ENCODE data around the gene SBNO2. TPM values are rescaled to one million over a fixed set of nuclear protein-coding genes. Genes with fewer than 3 reads are reported as not detected.

SBNO2 gene
- total and polyA plus RNA-seq, 2 of the 4 experiments (the other 2 are of a cell fraction) = 13.4 to 40.5 TPM

DNA sequence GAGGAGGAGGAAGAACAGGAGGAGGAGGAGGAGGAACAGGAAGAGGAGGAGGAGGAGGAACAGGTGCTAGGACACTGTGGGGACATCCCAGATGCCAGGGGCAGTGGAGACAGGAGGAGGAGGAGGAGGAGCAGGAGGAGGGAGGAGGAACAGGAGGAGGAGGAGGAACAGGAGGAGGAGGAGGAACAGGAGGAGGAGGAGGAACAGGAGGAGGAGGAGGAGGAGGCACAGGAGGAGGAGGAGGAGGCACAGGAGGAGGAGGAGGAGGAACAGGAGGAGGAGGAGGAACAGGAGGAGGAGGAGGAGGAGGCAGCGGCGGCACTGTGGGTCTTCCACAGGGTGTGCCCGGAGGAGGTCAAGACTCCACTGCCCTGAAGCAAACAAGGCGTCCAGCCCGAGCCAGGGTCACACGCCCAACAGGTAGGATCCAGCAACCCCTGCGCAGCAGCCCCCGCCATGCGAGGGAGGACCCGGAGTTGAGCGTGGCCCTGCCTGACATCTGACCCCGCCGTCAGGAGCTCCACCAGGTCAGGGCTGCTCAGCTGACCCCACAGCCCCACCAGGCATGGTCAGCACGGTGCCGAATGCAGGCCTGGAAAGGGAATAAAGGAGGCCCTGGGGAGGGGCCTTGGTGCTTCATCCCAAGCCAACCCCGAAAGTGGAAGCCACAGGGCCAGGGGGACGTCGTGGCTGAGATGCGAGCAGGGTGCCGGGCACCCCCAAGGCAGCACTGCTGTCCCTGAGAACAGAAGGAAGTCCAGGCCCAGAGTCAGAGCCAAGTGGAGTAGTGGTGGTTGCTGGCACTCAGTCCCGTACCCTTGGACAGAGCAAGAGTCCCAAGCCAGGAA is 9.2 kb downstream of the SBNO2 start:
- H2BK120ac ChIP-seq (ENCODE audit: low read depth, low read length) = no peak overlapping the region
- no peak overlapping the region for H2AK9ac ChIP-seq (replicated peaks; ENCODE audit: low read depth, low read length, poor library complexity)
- no peak overlapping the region for H4K91ac ChIP-seq (ENCODE audit: insufficient read depth, low read depth, low read length)
- peaks cover 11% of the 10 kb centered on the region for H3K9me1 ChIP-seq (ENCODE audit: insufficient read depth, low read length)
- dilution Hi-C loops (cut with HindIII; ENCODE audit: low sequenced_read_pairs, unreplicated experiment) = no loop called here
- H3K27ac ChIP-seq (ENCODE audit: insufficient read depth, low read length) = no peak overlapping the region
- H3K4me1 ChIP-seq (ENCODE audit: control insufficient read depth, insufficient read depth, low read length) = peaks cover 22% of the 10 kb centered on the region
- no peak overlapping the region for H3K56ac ChIP-seq (ENCODE audit: extremely low read depth, insufficient read depth, low read length)
- H2AK5ac ChIP-seq (ENCODE audit: low read depth, low read length) = no peak overlapping the region
- H3K4ac ChIP-seq (ENCODE audit: low read depth, low read length) = no peak overlapping the region
- H3K18ac ChIP-seq (ENCODE audit: low read depth, low read length) = no peak overlapping the region
- peak overlapping the region; percentile 26; the same call in 1 of the 3 replicates for H2BK15ac ChIP-seq (ENCODE audit: low read depth, low read length)
- TF ChIP-seq, protein P1, sequence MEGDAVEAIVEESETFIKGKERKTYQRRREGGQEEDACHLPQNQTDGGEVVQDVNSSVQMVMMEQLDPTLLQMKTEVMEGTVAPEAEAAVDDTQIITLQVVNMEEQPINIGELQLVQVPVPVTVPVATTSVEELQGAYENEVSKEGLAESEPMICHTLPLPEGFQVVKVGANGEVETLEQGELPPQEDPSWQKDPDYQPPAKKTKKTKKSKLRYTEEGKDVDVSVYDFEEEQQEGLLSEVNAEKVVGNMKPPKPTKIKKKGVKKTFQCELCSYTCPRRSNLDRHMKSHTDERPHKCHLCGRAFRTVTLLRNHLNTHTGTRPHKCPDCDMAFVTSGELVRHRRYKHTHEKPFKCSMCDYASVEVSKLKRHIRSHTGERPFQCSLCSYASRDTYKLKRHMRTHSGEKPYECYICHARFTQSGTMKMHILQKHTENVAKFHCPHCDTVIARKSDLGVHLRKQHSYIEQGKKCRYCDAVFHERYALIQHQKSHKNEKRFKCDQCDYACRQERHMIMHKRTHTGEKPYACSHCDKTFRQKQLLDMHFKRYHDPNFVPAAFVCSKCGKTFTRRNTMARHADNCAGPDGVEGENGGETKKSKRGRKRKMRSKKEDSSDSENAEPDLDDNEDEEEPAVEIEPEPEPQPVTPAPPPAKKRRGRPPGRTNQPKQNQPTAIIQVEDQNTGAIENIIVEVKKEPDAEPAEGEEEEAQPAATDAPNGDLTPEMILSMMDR (conservative IDR thresholded peaks at IDR 0.05; ENCODE audit: low read depth, low read length) = no peak
- TF ChIP-seq CHD1 (IDR thresholded peaks at IDR 0.05; ENCODE audit: low read depth, low read length) (no peak), MAZ (IDR thresholded peaks at IDR 0.05; ENCODE audit: borderline replicate concordance, low read depth, low read length) (no peak), BHLHE40 (IDR thresholded peaks at IDR 0.05; ENCODE audit: low read depth, low read length) (no peak), CEBPB (IDR thresholded peaks at IDR 0.05; ENCODE audit: low read depth, low read length) (no peak), NFE2L2 (IDR thresholded peaks at IDR 0.05; ENCODE audit: low read depth, low read length) (no peak), POLR2A (IDR thresholded peaks at IDR 0.05; ENCODE audit: low read depth, low read length) (no peak), MAFK (IDR thresholded peaks at IDR 0.05; ENCODE audit: low read depth, low read length) (no peak), RFX5 (IDR thresholded peaks at IDR 0.05; ENCODE audit: low read depth, low read length) (no peak), SMC3 (IDR thresholded peaks at IDR 0.05; ENCODE audit: low read depth, low read length) (no peak), FOS (IDR thresholded peaks at IDR 0.05; ENCODE audit: low read depth, low read length) (no peak), RAD21 (IDR thresholded peaks at IDR 0.05; ENCODE audit: low read length) (no peak)
- TF ChIP-seq, protein P2, sequence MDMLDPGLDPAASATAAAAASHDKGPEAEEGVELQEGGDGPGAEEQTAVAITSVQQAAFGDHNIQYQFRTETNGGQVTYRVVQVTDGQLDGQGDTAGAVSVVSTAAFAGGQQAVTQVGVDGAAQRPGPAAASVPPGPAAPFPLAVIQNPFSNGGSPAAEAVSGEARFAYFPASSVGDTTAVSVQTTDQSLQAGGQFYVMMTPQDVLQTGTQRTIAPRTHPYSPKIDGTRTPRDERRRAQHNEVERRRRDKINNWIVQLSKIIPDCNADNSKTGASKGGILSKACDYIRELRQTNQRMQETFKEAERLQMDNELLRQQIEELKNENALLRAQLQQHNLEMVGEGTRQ (IDR thresholded peaks at IDR 0.05; ENCODE audit: low read depth, low read length) = no peak
- ChIA-PET POLR2A (ENCODE audit: unreplicated experiment) (no interaction called here), CTCF (no interaction called here)
- no peak overlapping the region for H4K5ac ChIP-seq (ENCODE audit: low read depth, low read length)
- H3K9ac ChIP-seq (ENCODE audit: low read depth, low read length) = no peak overlapping the region
- peaks cover 25% of the 10 kb centered on the region for H3K36me3 ChIP-seq (ENCODE audit: control insufficient read depth, insufficient read depth, low read length)
- H2AFZ ChIP-seq (replicated peaks; ENCODE audit: low read length, poor library complexity) = no peak overlapping the region
- no peak for DNase-seq
- H4K20me1 ChIP-seq (ENCODE audit: insufficient read depth, low read length) = peaks cover 89% of the 10 kb centered on the region
- intact Hi-C loops (cut with micrococcal nuclease) = no loop called here
- 87% methylated on average over 12 of the region's 21 CpGs; no CpG with 5 or more reads in 1 of the 2 experiments for WGBS, 2 experiments (ENCODE audit: extremely low coverage in 2 of 2, insufficient read length in 1 of 2)
- peaks cover 9 to 65% of the 10 kb centered on the region in 2 experiments for H3K79me1 ChIP-seq (ENCODE audit: low read depth in 1 of 2, low read length in 2 of 2)
- no peak overlapping the region for H4K8ac ChIP-seq (ENCODE audit: low read depth in 2 of 2, low read length in 2 of 2)
- H3K14ac ChIP-seq (replicated peaks; ENCODE audit: low read depth, low read length) = no peak overlapping the region
- no peak overlapping the region for H3K4me3 ChIP-seq (ENCODE audit: insufficient read depth, low read depth, low read length)
- in situ Hi-C loops (cut with MboI; ENCODE audit: low sequenced_read_pairs) = no loop called here
- no peaks in the 10 kb centered on the region for H3K27me3 ChIP-seq (ENCODE audit: control insufficient read depth, insufficient read depth, low read length)
- no peak overlapping the region for H2BK20ac ChIP-seq (ENCODE audit: low read depth, low read length)
- no peak for ATAC-seq (ENCODE audit: low read depth)
- H2BK5ac ChIP-seq (ENCODE audit: low read depth, low read length, poor library complexity, severe bottlenecking) = no peak overlapping the region
- no peak overlapping the region for H3K4me2 ChIP-seq (ENCODE audit: low read depth, low read length)
- H3K23ac ChIP-seq (ENCODE audit: low read depth, low read length) = no peak overlapping the region
- BruUV-seq (replicated peaks) = no TSS peak
- no peaks in the 10 kb centered on the region for H3K9me3 ChIP-seq (ENCODE audit: control insufficient read depth, insufficient read depth, low read length)

Data from IMR-90 (cell line).